DLD1 (cell line): ENCODE data around the gene KCNQ1.

Source experiments
- in situ Hi-C: cut with HindIII; loops from 2 replicates; pipeline ENCODE4 v1.10.0; 2017; ENCODE audit warnings: low sequenced_read_pairs

KCNQ1 gene

DNA sequence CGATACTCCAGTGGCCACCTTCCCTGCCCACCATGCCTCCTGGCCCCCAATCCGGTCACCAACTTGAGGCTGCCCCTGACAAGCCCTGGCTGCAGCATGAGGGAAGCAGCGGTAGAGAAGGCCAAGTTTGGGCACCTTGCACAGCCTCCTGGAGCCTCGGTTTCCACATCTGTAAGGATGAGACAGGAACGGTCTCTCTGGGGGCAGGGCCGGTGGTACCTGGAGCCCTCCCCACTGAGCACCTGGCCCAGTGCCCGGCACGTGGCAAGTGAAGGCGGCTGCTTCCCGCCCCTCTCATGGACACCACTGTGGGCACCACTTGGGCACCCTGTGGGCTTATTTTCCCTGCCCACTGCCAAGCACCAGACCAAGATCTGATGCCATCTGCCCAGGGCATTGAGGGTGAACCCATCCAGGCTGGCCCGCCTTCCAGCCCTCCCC lies 363.0 kb downstream of the KCNQ1 start:
- in situ Hi-C loops: no loop called here

DNA sequence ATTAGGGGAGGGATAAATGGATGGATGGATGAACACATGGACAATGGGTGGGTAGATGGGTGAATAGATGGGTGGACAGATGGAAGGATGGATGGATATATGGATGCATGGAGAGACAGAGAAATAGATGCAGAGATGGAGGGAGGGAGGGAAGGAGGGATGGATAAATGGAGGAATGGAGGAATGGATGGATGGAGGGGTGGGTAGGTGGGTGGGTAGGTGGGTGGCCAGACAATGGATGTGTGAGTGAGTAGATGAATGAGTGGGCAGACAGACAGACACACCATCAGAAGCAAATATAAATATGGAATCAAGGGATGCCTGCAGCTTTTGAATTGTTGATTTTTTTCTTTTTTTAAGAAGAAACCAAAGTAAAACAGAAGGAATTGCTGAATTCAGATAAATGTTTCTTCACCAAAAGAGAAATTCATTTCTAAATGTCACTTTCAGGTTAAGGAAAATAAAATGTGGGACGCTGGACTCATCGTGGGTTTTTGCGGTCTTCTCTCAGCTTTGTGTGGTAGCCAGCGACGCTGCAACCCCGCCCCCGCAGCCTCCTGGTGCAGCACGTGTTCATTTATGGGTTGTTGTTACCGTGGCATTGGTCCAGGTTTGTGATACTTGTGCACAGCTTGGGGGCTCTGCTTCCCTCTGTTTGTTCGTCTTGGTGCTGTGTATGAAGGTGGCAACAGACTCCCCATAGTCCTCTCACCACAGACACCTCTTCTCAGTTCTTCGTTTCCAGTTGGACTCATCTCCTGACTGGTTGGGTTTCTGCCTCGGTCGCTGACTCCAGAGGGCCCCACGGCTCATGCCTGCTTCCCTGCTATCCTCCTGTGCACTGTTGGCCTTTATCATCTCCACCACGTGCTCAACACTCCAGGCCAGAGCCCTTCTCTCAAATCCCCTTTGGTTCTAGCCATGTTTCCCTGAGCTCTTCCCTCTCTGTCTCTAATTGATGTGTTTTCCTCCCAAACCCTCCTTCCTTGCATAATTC lies 364.3 kb downstream of the KCNQ1 start:
- in situ Hi-C loops: no loop called here

DNA sequence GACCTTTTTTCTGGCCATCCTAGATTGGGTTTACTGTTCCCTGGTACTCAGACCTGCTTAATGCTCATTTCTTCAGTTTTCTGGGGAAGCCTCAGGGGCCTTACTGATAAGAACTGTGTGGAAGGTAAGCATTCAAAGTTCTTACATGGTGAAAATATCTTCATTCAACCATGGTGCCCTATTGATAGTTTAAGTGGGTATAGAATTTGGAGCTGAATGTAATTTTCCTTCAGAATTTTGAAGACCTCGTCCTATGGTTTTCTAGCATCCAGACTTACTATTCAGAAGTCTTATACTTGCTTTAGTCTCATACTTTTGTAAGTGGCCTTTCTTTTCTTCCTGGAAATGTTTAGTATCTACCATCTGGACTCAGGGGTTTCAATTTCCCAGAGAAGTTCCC lies 365.0 kb downstream of the KCNQ1 start:
- in situ Hi-C loops: no loop called here

DNA sequence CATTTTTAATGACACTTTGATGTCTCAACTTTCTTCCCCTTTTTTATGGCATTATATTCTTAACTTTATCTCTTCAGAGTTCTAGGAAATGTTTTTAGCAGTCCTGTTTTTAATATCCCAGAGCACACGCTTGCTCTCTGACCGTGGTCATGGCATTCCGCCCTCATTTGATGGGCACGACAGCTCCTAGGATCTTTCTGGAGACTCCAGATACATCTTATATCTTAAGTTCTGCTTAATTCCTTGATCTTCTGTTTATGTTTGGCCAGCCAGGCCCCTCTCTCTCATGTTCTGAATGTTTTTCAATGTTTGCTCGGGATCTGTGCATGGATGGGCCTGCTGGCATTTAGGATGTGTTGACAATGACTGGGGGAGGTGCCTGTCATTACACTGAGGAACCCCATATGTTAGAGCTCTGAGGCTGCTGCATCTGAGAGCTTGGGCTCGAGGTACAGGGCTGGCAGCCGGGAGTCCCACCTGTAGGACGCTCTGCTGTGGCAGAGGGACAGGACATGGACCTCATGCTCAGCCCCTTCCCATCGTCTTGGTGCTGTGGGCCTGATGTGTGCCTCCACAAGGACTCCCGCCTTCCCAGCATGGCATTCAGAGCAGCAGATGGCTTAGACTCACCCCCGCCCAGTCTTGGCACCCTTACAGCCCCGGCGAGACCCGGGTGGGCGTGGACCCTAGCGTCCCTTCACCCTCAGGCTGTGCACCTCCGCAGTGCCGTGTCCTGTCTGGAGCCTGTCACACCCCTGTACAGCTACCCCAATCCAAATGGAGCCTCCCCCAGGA lies 365.8 kb downstream of the KCNQ1 start:
- in situ Hi-C loops: no loop called here

DNA sequence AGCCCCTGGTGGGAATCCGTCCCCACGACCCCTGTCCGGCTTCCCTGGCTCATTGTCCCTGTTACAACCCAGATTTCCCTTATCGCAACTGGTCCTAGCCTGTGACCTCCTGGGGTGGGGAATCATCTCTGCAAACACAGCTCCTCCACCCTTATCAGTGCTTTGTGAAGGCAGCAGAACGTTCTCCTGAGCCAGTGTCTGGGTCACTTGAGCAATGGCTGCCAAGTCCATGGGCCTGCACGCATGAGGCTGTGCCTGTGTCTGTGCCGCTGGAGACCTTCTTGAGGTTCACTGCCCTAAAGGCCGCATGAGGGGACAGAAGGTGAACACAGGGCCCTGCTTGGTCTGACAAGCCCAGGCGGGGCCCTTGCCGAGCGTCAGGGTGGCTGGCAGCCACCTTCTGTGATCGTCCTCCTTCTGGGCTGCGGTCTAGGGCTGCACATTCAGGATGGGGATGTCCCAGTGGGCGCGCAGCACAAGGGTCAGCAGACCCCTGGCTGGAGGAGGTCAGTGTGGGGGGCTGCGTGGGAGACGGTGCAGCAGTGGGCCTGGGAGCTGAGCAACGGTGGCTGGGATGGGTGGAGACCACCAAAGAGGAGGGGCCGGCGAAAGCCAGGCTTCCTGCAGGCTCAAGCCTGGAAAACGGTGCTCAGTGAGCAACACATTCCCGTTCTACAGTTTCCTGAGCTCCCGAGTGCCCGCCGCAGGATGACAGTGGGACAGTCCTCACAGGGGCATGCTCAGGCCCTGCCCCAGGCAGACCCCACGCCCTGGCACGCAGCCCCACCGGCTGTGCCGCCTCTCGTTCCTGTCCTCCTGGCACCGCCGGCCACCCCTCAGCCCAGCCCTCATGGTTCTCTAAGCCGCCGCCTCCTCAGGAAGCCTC lies 366.6 kb downstream of the KCNQ1 start:
- in situ Hi-C loops: no loop called here

DNA sequence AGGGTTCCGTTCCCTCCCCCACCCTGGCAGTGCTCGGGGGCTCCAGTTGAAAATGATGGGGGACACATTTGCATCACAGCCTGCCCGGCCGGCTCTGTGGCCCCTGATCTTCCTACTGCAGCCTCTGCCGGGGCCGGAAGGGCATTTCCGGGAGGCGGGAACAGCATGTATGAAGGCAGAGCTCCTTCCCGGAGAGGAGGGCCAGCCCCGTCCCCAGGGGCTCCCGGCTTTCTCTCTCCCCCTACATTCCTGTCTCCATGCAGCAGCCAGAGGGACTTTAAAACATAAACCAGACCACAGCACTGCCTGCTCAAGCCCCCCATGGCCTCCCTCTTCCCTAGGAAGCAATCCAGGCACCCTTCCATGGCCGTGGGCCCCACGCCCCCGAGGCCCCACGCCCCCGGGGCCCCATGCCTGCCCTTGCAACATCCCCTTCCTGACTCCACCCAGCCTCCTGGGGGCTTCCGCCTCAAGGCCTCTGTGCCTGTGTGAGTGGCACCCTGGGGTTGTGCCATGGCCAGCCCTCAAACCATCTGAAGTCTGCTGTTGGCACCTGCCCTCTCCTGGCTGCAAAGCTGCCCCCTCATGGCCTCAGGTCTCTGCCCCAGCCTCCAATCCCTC lies 367.7 kb downstream of the KCNQ1 start:
- in situ Hi-C loops: no loop called here

DNA sequence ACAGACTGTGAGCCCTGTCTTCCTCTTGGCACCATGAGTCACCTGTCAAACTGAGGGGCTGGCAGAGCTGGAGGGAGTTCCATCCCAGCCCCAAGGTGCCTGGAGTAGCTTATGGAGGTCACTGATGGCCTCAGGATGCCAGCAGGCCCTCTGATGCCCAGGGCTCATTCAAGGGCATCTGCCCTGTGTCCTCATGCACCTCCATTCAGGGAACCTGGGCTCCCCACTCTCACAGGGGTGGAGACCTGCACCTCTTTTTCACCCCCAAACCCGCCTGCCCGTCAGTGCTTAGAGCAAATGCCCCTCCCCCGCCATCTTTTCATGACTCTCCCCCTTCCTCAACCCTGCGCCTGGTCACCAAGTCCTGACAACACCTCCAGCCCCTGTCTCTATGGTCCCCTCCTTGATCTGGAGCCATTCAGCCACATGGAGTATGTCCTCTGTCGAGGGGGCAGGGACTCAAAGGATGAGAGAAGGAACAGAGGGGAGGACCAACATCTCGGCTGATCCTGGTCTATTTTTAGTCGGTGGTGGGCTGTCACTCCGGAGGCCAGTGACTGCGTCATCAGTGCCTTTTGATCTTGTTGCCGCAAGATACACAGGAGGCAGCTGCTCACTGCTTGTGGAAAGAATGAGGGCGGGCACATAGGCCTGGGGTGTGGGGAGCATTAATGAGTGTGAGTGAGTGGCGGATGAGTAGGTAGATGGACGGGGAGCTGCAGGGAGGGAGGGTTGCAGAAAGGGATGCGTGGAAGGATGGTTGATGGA lies 368.5 kb downstream of the KCNQ1 start:
- in situ Hi-C loops: no loop called here

DNA sequence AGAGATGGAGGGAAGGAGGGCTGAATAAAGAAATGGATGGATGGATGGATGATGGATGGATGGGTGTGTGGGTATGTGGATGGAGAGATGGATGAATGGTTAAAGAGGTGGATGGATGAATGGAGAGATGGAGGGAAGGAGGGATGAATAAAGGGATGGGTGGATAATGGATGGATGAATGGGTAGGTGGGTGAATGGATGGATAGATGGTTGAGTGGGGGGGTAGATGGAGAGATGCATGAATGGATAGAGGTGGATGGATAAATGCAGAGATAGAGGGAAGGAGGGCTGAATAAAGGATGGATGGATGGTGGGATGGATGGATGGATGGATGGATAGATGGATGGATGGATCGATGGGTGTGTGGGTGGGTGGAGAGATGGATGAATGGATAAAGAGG lies 369.2 kb downstream of the KCNQ1 start:
- in situ Hi-C loops: no loop called here

DNA sequence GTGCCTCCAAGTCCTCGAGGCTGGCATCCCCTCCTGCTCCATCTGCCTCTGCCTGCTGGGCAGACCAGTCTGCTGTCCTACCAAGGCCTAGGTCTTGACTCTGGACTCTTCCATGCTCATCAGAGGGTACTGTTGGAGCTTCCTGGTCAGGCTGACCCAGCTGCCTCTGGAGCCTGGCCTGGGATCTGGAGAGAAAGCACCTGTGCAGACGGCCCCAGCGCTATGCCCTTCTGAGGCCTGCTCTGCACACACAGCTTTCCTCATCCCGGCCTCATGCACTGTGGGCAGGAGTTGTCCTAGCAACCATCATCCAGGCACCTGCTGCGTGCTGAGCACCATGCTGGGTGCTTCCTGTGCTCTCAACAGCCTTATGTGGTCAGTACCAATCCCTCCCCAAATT lies 369.9 kb downstream of the KCNQ1 start:
- in situ Hi-C loops: no loop called here

DNA sequence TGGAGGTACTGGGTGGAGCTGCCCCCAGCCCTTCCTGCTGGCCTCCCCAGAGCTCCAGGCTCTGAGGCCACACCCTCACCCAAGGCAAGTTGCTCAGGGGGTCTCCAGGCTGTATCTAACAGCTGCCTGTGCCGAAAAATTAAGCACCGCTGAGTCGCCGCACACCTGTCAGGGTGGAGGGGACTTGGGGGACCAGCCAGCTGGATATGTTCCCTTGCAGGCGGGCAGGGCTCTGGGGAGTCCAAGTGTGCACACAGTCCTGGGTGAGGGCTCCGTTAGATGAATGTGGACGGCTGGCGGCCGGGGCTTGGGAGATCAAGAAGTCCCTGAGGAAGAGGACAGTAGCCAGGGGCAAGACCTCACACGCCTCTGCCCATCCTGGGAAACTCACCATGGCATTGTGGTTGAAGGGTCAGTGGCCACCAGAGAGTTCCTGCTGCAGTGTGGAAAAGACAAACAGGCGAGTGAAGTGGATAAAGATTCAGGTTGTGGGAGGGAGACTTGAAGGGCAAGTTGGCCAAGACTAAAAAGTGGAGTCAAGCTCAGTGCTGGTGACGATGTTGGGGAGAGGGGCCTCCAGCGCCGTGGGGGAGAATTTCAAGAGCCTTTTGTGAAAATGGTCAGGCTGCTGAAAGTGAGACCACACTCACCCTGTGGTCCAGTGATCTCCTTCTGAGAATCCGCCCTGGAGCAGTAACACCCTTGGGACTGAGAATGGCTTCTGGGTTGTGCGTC lies 371.1 kb downstream of the KCNQ1 start:
- in situ Hi-C loops: no loop called here

DNA sequence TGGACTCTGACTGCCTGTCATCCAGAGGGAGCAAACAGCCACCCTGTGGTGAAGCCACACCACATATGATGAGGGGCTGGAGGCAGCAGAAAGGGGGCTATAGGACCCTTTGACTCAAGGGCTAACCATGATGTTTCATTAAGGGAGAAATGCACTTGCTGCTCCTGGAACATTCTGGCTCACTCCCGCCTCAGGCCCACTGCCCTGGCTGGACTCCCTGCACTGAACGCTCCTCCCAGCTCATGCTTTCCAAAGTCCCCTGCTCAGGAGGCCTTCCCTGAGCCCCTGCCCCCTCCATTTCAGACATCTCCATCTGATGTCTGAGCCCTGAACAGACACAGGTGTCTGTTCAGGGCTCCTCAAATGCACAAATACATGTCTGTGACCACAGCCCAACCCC lies 371.7 kb downstream of the KCNQ1 start:
- in situ Hi-C loops: no loop called here

DNA sequence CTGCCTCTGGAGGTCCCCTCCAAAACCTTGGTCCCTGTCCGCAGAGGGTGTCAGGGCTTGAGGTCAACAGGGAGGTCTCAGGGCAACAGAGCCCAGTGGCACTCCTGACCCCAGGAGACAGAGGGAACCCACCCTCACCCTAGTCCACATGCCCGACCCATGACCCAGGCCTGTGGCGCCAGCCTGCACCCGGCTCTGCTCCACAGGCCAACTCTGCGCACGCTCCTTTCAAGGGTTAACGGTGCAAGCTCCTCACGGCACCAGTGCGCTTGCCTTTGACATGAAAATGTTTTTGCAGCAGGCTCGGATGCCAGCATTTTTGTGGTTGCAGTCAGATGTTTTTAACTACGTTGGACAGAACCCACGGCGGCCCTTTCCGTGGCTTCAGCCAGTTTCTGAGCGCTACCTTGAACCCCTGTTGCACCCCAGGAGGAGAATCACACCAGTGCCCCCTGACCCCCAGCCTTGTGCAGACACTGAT lies 372.2 kb downstream of the KCNQ1 start:
- in situ Hi-C loops: no loop called here

DNA sequence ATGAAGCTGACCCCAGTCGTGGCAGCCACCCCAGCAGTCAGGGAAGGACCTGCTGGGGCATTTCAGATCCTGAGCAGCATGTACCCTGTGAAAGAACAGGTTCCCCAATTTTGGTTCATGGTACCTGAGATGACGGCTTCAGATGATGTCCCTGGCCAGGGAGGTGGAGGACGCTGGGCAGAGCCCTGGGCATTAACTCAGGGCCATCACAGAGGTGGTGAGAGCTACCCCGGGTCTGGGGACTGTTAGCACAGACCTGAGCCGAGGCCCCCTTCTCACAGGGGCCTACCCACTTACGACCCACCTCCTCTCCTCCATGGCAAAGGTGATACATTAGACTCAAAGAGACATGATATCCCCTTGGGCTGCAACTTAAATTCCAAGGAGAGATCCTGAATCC lies 372.6 kb downstream of the KCNQ1 start:
- in situ Hi-C loops: no loop called here

DNA sequence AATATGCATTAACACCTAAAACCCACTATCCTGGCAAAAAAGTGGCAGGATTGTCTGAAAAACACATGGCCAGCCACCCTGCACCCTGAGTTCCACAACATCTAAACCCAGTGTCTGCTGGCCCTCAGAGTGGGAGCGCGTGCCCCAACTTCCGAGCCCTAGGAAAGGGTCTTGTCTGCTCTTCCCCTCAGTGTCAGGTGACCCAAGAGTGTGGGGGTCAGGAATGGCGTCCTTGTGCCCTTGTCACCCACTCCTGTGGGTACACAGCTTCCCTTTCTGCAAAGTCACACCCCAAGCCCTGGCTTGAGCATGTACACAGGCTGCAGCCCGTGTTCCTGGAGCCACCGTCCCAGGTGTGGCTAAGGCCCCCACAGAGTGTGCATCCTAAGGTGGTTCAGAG lies 373.2 kb downstream of the KCNQ1 start:
- in situ Hi-C loops: no loop called here

DNA sequence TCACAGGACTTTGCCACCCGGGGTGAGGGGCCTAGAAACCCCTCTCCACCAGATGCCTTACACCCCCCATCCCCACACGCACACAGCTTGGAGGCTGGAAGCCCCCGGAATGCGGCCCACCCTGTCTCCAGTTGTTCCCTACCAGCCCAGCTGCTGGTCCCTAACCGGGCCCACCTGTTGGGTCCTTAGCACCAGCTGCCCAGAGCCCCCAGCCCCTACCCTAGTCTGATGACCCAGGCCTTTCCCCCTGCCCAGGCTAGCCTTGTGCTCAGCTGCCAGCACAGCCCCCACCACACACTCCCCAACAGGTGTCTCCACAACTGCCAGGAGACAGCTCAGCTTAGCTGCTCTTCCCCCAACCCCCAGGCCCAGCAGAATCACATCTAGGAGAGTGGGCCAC lies 373.7 kb downstream of the KCNQ1 start:
- in situ Hi-C loops: no loop called here

DNA sequence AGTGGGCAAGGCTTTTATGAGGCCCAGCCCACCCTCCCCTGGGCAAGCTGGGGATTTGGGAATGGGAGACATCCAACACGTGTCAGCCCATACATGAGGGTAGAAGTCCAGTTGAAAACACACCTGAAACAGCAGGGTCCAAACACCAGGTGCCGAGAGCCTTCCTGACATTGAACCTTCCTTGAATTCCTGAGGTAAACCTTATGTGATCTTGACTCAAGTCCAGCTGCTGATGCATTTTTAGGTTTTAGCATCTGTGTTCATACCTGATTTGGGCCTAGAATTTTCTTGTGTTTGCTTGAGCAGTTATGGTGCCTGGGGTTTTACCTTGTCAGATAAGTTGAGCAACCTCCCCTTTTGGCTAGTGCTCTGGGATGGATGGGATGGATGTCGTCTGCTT lies 374.5 kb downstream of the KCNQ1 start:
- in situ Hi-C loops: no loop called here

DNA sequence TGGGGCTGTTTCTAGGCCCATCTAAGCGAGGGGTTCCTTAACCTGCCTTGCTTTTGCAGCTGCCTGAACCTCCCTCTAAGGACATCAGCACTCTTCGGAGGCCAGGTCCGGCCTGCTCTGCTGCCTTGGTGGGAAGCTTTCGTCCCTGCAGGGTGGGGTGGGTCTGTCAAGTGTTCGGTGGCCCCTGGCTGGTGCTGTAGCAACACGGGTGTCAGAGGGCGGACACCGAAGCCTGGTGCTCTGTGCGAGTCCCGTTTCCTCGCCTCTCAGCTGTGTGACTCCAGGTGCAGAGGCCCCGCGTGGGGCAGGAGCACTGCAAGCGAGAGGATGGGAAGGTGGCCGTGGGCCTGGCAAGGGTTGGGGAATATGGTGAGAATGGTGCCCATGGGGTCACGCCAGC lies 376.2 kb downstream of the KCNQ1 start:
- in situ Hi-C loops: loop anchor here (5.0 kb wide), 1 partner anchor 54 kb away; no protein-coding TSS in a partner anchor

DNA sequence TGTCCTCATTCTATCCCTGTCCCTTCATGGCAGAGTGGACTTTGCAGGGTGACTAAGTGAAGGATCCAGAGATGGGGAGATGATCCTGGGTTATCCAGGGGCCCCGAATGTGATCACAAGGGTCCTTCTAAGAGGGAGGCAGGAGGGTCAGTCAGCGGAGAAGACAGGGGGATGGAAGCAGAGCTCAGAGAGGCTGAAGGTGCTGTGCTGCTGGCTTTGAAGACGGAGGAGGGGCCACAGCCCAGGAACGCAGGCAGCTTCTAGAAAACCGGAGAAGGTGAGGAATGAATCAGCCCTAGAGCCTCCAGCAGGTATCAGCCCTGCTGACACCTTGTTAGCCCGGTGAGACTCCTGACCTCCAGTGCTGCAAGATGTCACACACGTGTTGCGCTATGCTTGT lies 377.1 kb downstream of the KCNQ1 start:
- in situ Hi-C loops: loop anchor here (5.0 kb wide), 1 partner anchor 55 kb away; no protein-coding TSS in a partner anchor

DNA sequence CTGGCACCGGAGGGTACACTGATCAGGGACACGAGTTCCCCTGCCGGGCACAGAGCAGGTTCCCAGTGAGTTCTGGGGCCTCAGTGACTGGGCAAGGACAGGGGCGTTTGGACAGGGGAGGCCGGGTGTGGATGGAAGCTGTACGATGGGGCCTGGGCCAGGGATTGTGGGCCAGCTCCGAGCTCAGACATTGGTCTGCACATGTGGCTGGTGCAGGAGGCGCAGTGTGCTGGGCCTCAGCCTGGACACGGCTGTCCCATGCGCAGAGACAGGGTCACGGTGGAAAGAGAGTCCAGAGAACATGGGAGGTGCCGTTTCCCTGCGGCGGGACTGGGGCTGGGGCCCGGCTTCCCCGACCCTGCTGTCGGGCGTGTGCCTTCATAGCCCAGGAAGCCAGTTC lies 380.0 kb downstream of the KCNQ1 start:
- in situ Hi-C loops: loop anchor here (5.0 kb wide), 1 partner anchor 58 kb away; no protein-coding TSS in a partner anchor
